Keratinocyte (primary cell): ENCODE results near the gene HOXD13. TPM values are rescaled to one million over a fixed set of nuclear protein-coding genes. Genes with fewer than 3 reads are reported as not detected.

Experiments
- DNase-seq: peaks from one replicate; pipeline ENCODE4 v3.0.0-alpha.2; 2011; ENCODE audit warnings: low read depth, missing footprints, low spot score
- FAIRE-seq: peaks from 2 replicates; lab custom pipeline; 2011; peaks lifted over from hg19 to GRCh38; lab: Jason Lieb, UNC
- H2AFZ ChIP-seq: 2 replicates; pipeline ENCODE4 v1.6.0; 2012; ENCODE audit warnings: low read length, control low read depth, inconsistent platforms; ENCODE audit not compliant: control insufficient read depth
- H3K27ac ChIP-seq: 2 replicates; pipeline ENCODE4 v1.5.1; 2011; ENCODE audit warnings: low read length; ENCODE audit not compliant: control insufficient read depth, insufficient read depth
- H3K27me3 ChIP-seq: 3 replicates; pipeline ENCODE4 v1.6.0; 2011; ENCODE audit warnings: low read length; ENCODE audit not compliant: control insufficient read depth, insufficient read depth; ENCODE audit errors: extremely low read depth
- H3K36me3 ChIP-seq, 2 experiments: 2 replicates in 1 of 2; 3 replicates in 1 of 2; pipeline ENCODE4 v1.5.1; 2011; ENCODE audit warnings: low read length in 2 of 2, mild to moderate bottlenecking in 1 of 2; ENCODE audit not compliant: control insufficient read depth in 2 of 2, insufficient read depth in 2 of 2; ENCODE audit errors: extremely low read depth in 1 of 2
- H3K4me1 ChIP-seq: 3 replicates; pipeline ENCODE4 v1.5.1; 2011; ENCODE audit warnings: low read length; ENCODE audit not compliant: control insufficient read depth, insufficient read depth; ENCODE audit errors: extremely low read depth
- H3K4me2 ChIP-seq: 3 replicates; pipeline ENCODE4 v1.6.0; 2011; ENCODE audit warnings: low read depth, low read length; ENCODE audit not compliant: control insufficient read depth, insufficient read depth; ENCODE audit errors: extremely low read depth
- H3K4me3 ChIP-seq, 3 experiments: fragments of 200-600 bp in 1 of 3; sonication (generic) in 1 of 3; 2 replicates in 2 of 3; 3 replicates in 1 of 3; pipeline ENCODE4 v1.5.1; 2011 to 2016; ENCODE audit warnings: low read length in 3 of 3, mild to moderate bottlenecking in 3 of 3, control low read depth in 2 of 3, inconsistent platforms in 1 of 3, low read depth in 1 of 3, mixed read lengths in 1 of 3, mixed run types in 1 of 3, moderate library complexity in 1 of 3; ENCODE audit not compliant: control insufficient read depth in 2 of 3, insufficient read depth in 2 of 3; ENCODE audit errors: extremely low read depth in 1 of 3
- H3K79me2 ChIP-seq: 2 replicates; pipeline ENCODE4 v1.6.0; 2012; ENCODE audit warnings: low read length; ENCODE audit not compliant: control insufficient read depth, insufficient read depth
- H3K9ac ChIP-seq: 3 replicates; pipeline ENCODE4 v1.6.0; 2011; ENCODE audit warnings: low read length; ENCODE audit not compliant: control insufficient read depth, insufficient read depth; ENCODE audit errors: extremely low read depth
- H3K9me1 ChIP-seq: 3 replicates; pipeline ENCODE4 v1.6.0; 2011; ENCODE audit warnings: low read length; ENCODE audit not compliant: control insufficient read depth, insufficient read depth; ENCODE audit errors: extremely low read depth
- H3K9me3 ChIP-seq: 2 replicates; pipeline ENCODE4 v1.5.1; 2012; ENCODE audit warnings: low read depth, low read length; ENCODE audit not compliant: control insufficient read depth
- H4K20me1 ChIP-seq: 3 replicates; pipeline ENCODE4 v1.6.0; 2011; ENCODE audit warnings: low read length; ENCODE audit not compliant: control insufficient read depth, insufficient read depth; ENCODE audit errors: extremely low read depth
- EZH2 ChIP-seq: IDR thresholded peaks from one replicate; pipeline ENCODE4 v1.6.1; 2012; ENCODE audit warnings: inconsistent platforms, mild to moderate bottlenecking, low read length, moderate library complexity
- dilution Hi-C: fragments of 300-500 bp; cut with MboI; formaldehyde crosslinking; loops from one replicate; pipeline ENCODE4 v1.7.0; 2020; ENCODE audit warnings: low sequenced_read_pairs; ENCODE audit not compliant: extremely low pct_ligation_motif_present
- polyA plus RNA-seq, 5 experiments: library from polyadenylated mRNA; depleted of rRNA in 3 of 5; stranded (reverse) in 3 of 5; stranded (forward) in 1 of 5; unstranded in 1 of 5; fragments of >200 nt; gene quantifications; 1 replicate in 1 of 5; 2 replicates in 3 of 5; 3 replicates in 1 of 5; pipeline versions ENCODE4 v1.2.1 to v1.2.3, GENCODE V29; 2011 to 2012; ENCODE audit warnings: missing spikeins in 2 of 5, low read depth in 1 of 5, low replicate concordance in 1 of 5
- TF ChIP-seq, protein P1 (sequence below), 3 experiments: IDR thresholded peaks in 1 of 3; conservative IDR thresholded peaks in 1 of 3; optimal IDR thresholded peaks in 1 of 3; 2 replicates in 2 of 3; 3 replicates in 1 of 3; pipeline versions ENCODE3 to v1.5.1; 2011; ENCODE audit warnings: low read length in 3 of 3, mild to moderate bottlenecking in 3 of 3, moderate library complexity in 2 of 3, control low read depth in 1 of 3, inconsistent platforms in 1 of 3; ENCODE audit not compliant: insufficient read depth in 2 of 3; ENCODE audit errors: extremely low read depth in 1 of 3

HOXD13 gene
- polyA plus RNA-seq, 1 donor (not counting 4 experiments of a cell fraction or from before 2014, with no cell fraction given), result not detected

DNA sequence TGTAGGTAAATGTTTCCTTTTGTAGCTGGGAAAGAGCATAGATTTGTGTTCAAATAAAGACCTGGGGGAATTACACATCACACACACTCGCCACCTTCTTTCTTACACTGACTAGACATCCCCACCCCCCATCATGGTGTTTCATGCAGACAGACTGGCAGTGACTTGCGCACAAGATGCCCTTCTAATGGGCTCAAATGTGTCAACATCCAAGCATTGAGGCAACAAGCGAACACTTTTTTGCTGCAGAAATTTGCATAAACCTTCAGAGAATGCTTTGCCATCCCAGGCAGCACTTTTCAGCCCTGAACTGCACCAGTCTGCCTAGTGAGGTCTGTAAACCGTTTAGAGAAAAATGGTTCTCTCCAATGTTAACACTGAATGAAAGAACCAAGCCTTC is 41.5 kb downstream of the HOXD13 start:
- dilution Hi-C loops, result no loop called here
- TF ChIP-seq, protein P1, sequence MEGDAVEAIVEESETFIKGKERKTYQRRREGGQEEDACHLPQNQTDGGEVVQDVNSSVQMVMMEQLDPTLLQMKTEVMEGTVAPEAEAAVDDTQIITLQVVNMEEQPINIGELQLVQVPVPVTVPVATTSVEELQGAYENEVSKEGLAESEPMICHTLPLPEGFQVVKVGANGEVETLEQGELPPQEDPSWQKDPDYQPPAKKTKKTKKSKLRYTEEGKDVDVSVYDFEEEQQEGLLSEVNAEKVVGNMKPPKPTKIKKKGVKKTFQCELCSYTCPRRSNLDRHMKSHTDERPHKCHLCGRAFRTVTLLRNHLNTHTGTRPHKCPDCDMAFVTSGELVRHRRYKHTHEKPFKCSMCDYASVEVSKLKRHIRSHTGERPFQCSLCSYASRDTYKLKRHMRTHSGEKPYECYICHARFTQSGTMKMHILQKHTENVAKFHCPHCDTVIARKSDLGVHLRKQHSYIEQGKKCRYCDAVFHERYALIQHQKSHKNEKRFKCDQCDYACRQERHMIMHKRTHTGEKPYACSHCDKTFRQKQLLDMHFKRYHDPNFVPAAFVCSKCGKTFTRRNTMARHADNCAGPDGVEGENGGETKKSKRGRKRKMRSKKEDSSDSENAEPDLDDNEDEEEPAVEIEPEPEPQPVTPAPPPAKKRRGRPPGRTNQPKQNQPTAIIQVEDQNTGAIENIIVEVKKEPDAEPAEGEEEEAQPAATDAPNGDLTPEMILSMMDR (optimal IDR thresholded peaks at IDR 0.05 in 1 of 3, IDR thresholded peaks at IDR 0.05 in 1 of 3, conservative IDR thresholded peaks at IDR 0.05 in 1 of 3; ENCODE audit: extremely low read depth in 1 of 3, insufficient read depth in 2 of 3, low read length in 3 of 3), result no peak
- Histone ChIP-seq H3K9ac (no peak overlapping the region), H3K36me3 (no peaks in the 10 kb centered on the region), H4K20me1 (no peaks in the 10 kb centered on the region), H3K27me3 (peaks cover 94% of the 10 kb centered on the region), H3K4me3 (no peak overlapping the region), H2AFZ (no peak overlapping the region), H3K79me2 (no peaks in the 10 kb centered on the region), H3K9me1 (no peaks in the 10 kb centered on the region), H3K4me1 (no peaks in the 10 kb centered on the region), H3K27ac (no peak overlapping the region), H3K9me3 (peaks cover 4% of the 10 kb centered on the region), H3K4me2 (no peak overlapping the region)
- FAIRE-seq (no peak), DNase-seq (no peak)

DNA sequence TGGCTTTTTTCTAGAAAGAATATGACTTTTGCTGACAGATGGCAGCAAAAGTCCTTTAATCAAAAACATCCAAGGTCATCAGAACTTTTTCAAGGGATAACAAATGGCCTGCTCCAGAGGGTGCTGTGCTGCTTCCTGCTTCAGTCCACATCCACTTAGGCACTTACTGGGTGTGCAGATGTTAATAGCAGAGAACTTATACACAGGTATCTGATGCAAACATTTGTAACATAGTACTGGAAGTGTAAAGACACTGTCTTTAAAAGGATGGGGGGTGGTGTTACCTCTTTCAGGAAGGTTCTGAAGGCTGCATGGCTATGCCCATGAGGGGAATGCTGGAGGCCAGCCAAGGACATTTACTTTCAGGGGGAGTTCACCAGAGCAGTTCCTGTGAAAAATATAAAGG is 42.5 kb downstream of the HOXD13 start:
- H3K79me2 ChIP-seq, result no peaks in the 10 kb centered on the region
- no peaks in the 10 kb centered on the region for H4K20me1 ChIP-seq
- peaks cover 8% of the 10 kb centered on the region for H3K9me3 ChIP-seq
- FAIRE-seq, result no peak
- no peak overlapping the region for H3K4me2 ChIP-seq
- no peak overlapping the region for H3K4me3 ChIP-seq
- H3K9me1 ChIP-seq, result no peaks in the 10 kb centered on the region
- no peaks in the 10 kb centered on the region for H3K4me1 ChIP-seq
- no peak overlapping the region for H3K9ac ChIP-seq
- peaks cover 92% of the 10 kb centered on the region for H3K27me3 ChIP-seq
- no peak for TF ChIP-seq EZH2
- TF ChIP-seq, protein P1 (optimal IDR thresholded peaks at IDR 0.05 in 1 of 3, IDR thresholded peaks at IDR 0.05 in 1 of 3, conservative IDR thresholded peaks at IDR 0.05 in 1 of 3; ENCODE audit: extremely low read depth in 1 of 3, insufficient read depth in 2 of 3, low read length in 3 of 3), result no peak
- H3K27ac ChIP-seq, result no peak overlapping the region
- no peak for DNase-seq
- H2AFZ ChIP-seq, result no peak overlapping the region
- dilution Hi-C loops, result no loop called here
- H3K36me3 ChIP-seq, result no peaks in the 10 kb centered on the region
